ENCODE data around the gene PARP14.

The PARP14 gene

GRCh38 chr3:122770521-122771202, 90.0 kb downstream of the PARP14 start:
- DNase-seq (ENCODE audit: low read depth): no peak

- DNase-seq (ENCODE audit: low read depth): no peak
These were observed 92.2 kb downstream of the PARP14 start for GRCh38 chr3:122772827-122773226.

GRCh38 chr3:122773944-122774509, 93.4 kb downstream of the PARP14 start:
- DNase-seq (ENCODE audit: low read depth): no peak

- DNase-seq (ENCODE audit: low read depth): no peak
These were observed 93.9 kb downstream of the PARP14 start for GRCh38 chr3:122774564-122774963.

GRCh38 chr3:122776675-122777468, 96.2 kb downstream of the PARP14 start:
- DNase-seq (ENCODE audit: low read depth): no peak

- no peak for DNase-seq (ENCODE audit: low read depth)
These were observed 96.9 kb downstream of the PARP14 start for GRCh38 chr3:122777563-122777962.
